HCT116 (cell line): ENCODE data around the gene KHK. TPM values are rescaled to one million over a fixed set of nuclear protein-coding genes. Genes with fewer than 3 reads are reported as not detected.
"Not testable (repeated sequence)": the region's sequence is repeated elsewhere in the genome, so short reads cannot be mapped to it uniquely, and the experiment has no call there.

ENCODE experiments used
- ATAC-seq: fragments of 200-7000 bp; cut with Tn5 transposase; 2 replicates; pipeline ENCODE4 v1.9.1; 2020; ENCODE audit warnings: mild to moderate bottlenecking, moderate library complexity
- BruUV-seq: library from RNA; stranded (reverse); fragments of 400-500 nt; replicated peaks from 2 replicates; lab custom pipeline; 2021; lab: Mats Ljungman, UMichigan
- CTCF ChIA-PET: fragments of 300-600 bp; sonication (Branson Sonifier 250); formaldehyde crosslinking; loops from one replicate; lab custom pipeline; 2021; ENCODE audit warnings: antibody characterized with exemption; lab: Charles Lee
- POLR2A ChIA-PET: fragments of 300-600, 350-600 bp; sonication (Branson Sonifier 250); formaldehyde crosslinking; loops from one replicate; lab custom pipeline; 2021; ENCODE audit warnings: antibody characterized with exemption; lab: Charles Lee
- RAD21 ChIA-PET, 2 experiments: fragments of 300-600 bp; sonication (Branson Sonifier 250); formaldehyde crosslinking; loops; one replicate each; lab custom pipeline; 2023; ENCODE audit warnings: low total read pairs in 2 of 2; ENCODE audit not compliant: uncharacterized antibody in 2 of 2, unreplicated experiment in 2 of 2, low non-redundant PET in 1 of 2; lab: Charles Lee
- DNase-seq: peaks from one replicate; pipeline ENCODE4 v3.0.0-alpha.2; 2010; ENCODE audit warnings: low read depth, low spot score
- H2AFZ ChIP-seq: fragments of 200-600 bp; shearing (Covaris generic), sonication (generic); 2 replicates; pipeline ENCODE4 v1.6.1; 2017; ENCODE audit warnings: low read depth, mixed run types, mixed read lengths, antibody characterized with exemption, low read length; ENCODE audit not compliant: poor library complexity, severe bottlenecking
- H3K27ac ChIP-seq: 2 replicates; pipeline ENCODE4 v1.5.1; 2012; ENCODE audit warnings: low read depth, low read length
- H3K27me3 ChIP-seq: fragments of 200-600 bp; sonication (generic); 2 replicates; pipeline ENCODE4 v1.6.1; 2016; ENCODE audit warnings: mixed run types, low read length, mixed read lengths; ENCODE audit not compliant: insufficient read depth
- H3K36me3 ChIP-seq, 2 experiments: fragments of 200-500 bp in 1 of 2; fragments of 200-600 bp in 1 of 2; sonication (Bioruptor generic) in 1 of 2; sonication (generic) in 1 of 2; 2 replicates each; pipeline versions ENCODE4 v1.5.1 to v1.6.1; 2014 to 2016; ENCODE audit warnings: low read length in 2 of 2, inconsistent platforms in 1 of 2, mixed read lengths in 1 of 2, mixed run types in 1 of 2; ENCODE audit not compliant: insufficient read depth in 2 of 2, control insufficient read depth in 1 of 2
- H3K4me1 ChIP-seq, 2 experiments: fragments of 200-600 bp in 1 of 2; sonication (generic) in 1 of 2; 2 replicates each; pipeline versions ENCODE4 v1.5.1 to v1.6.1; 2012 to 2017; ENCODE audit warnings: low read length in 2 of 2, inconsistent platforms in 1 of 2, mild to moderate bottlenecking in 1 of 2, mixed read lengths in 1 of 2, mixed run types in 1 of 2, moderate library complexity in 1 of 2; ENCODE audit not compliant: insufficient read depth in 2 of 2, control insufficient read depth in 1 of 2
- H3K4me2 ChIP-seq: fragments of 200-600 bp; sonication (generic); 2 replicates; pipeline ENCODE4 v1.6.1; 2017; ENCODE audit warnings: mixed run types, low read length, mixed read lengths
- H3K4me3 ChIP-seq, 2 experiments: fragments of 200-600 bp in 1 of 2; sonication (generic) in 1 of 2; replicated peaks in 1 of 2; 2 replicates each; pipeline ENCODE4 v1.5.1; 2011 to 2016; ENCODE audit warnings: low read length in 2 of 2, control low read depth in 1 of 2, low read depth in 1 of 2, mild to moderate bottlenecking in 1 of 2, mixed read lengths in 1 of 2, mixed run types in 1 of 2
- H3K79me2 ChIP-seq: fragments of 200-600 bp; sonication (generic); 2 replicates; pipeline ENCODE4 v1.6.1; 2017; ENCODE audit warnings: mild to moderate bottlenecking, mixed run types, low read length, moderate library complexity, mixed read lengths; ENCODE audit not compliant: insufficient read depth
- H3K9ac ChIP-seq: fragments of 200-600 bp; sonication (generic); 2 replicates; pipeline ENCODE4 v1.6.1; 2016; ENCODE audit warnings: low read length, mixed read lengths
- H3K9me2 ChIP-seq: fragments of 200-600 bp; sonication (generic), shearing (Covaris generic); 2 replicates; pipeline ENCODE4 v1.6.1; 2017; ENCODE audit warnings: mixed run types, mild to moderate bottlenecking, moderate library complexity; ENCODE audit not compliant: insufficient read depth
- H3K9me3 ChIP-seq, 2 experiments: fragments of 200-500 bp in 1 of 2; fragments of 200-600 bp in 1 of 2; sonication (Bioruptor generic) in 1 of 2; sonication (generic) in 1 of 2; 2 replicates each; pipeline ENCODE4 v1.6.1; 2014 to 2017; ENCODE audit warnings: low read length in 2 of 2, mixed read lengths in 2 of 2, inconsistent platforms in 1 of 2, low read depth in 1 of 2, mild to moderate bottlenecking in 1 of 2, mixed run types in 1 of 2, moderate library complexity in 1 of 2; ENCODE audit not compliant: control insufficient read depth in 1 of 2, insufficient read depth in 1 of 2
- H4K20me1 ChIP-seq: fragments of 200-600 bp; sonication (generic), shearing (Covaris generic); 2 replicates; pipeline ENCODE4 v1.6.1; 2017; ENCODE audit warnings: mixed run types, mild to moderate bottlenecking, moderate library complexity; ENCODE audit not compliant: insufficient read depth
- intact Hi-C: fragments of 100-400 bp; cut with micrococcal nuclease; formaldehyde crosslinking; loops from 2 replicates; pipeline ENCODE4 v1.10.0; 2022
- total RNA-seq: library from RNA; stranded (reverse); gene quantifications from one replicate; pipeline ENCODE4 v1.2.1, GENCODE V29; 2021; ENCODE audit not compliant: unreplicated experiment
- TF ChIP-seq, protein P1 (sequence below): IDR thresholded peaks from 2 replicates; pipeline ENCODE4 v1.6.1; 2012

KHK gene
- total RNA-seq, 1 experiment from 2014 or later = 6.7 TPM

DNA sequence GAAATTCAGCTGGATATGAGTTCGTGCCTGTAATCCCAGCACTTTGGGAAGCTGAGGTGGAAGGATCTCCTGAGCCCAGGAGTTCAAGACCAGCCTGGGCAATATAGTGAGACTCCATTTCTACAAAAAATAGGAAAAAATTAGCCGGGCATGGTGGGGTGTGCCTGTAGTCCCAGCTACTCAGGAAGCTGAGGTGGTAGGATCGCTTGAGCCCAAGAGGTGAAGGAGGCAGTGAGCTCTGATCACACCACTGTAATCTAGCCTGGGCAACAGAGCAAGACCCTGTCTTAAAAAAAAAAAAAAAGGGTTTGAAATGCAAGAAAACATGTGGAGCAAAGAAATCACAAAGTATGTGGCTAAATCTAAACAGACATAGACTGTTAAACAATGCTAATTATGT, 22.5 kb downstream of the KHK start:
- no TSS peak for BruUV-seq
- TF ChIP-seq, protein P1, sequence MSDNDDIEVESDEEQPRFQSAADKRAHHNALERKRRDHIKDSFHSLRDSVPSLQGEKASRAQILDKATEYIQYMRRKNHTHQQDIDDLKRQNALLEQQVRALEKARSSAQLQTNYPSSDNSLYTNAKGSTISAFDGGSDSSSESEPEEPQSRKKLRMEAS = no peak
- POLR2A ChIA-PET = no interaction called here

DNA sequence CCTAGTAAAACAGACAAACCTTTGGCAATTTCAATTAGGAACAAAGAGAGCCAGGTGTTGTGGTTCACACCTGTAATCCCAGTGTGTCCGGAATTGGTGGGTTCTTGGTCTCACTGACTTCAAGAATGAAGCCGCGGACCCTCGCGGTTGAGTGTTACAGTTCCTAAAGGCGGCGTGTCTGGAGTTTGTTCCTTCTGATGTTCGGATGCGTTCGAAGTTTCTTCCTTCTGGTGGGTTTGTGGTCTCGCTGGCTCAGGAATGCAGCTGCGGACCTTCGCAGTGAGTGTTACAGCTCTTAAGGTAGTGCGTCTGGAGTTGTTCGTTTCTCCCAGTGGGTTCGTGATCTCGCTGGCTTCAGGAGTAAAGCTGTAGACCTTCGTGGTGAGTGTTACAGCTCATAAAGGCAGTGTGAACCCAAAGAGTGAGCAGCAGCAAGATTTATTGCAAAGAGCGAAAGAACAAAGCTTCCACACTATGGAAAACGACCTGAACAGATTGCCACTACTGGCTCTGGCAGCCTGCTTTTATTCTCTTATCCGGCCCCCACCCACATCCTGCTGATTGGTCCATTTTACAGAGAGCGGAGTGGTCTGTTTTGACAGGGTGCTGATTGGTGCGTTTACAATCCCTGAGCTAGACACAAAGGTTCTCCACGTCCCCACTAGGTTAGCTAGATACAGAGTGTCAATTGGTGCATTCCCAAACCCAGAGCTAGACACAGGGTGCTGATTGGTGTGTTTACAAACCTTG, 24.2 kb downstream of the KHK start:
- H3K9me3 ChIP-seq, DNase-seq, H2AFZ ChIP-seq, H3K4me3 ChIP-seq, POLR2A ChIA-PET, H3K27ac ChIP-seq, H3K79me2 ChIP-seq, intact Hi-C loops, H3K4me1 ChIP-seq, H3K9me2 ChIP-seq, RAD21 ChIA-PET, H4K20me1 ChIP-seq, BruUV-seq, H3K4me2 ChIP-seq, H3K36me3 ChIP-seq, H3K9ac ChIP-seq, H3K27me3 ChIP-seq, ATAC-seq: not testable (repeated sequence)
- CTCF ChIA-PET = interaction anchor here (1.3 kb wide), 1 partner anchor 11 kb away, joined by 3 read pairs; no protein-coding TSS in a partner anchor

More for the DNA sequence above, 22.5 kb downstream of the KHK start:
- Histone ChIP-seq H3K4me3 (no peak overlapping the region), H3K9ac (no peak overlapping the region), H3K9me2 (no peaks in the 10 kb centered on the region), H4K20me1 (no peaks in the 10 kb centered on the region), H3K9me3 (no peaks in the 10 kb centered on the region), H2AFZ (no peak overlapping the region), H3K79me2 (no peaks in the 10 kb centered on the region), H3K27ac (no peak overlapping the region), H3K4me2 (no peak overlapping the region), H3K4me1 (no peaks in the 10 kb centered on the region), H3K27me3 (no peaks in the 10 kb centered on the region), H3K36me3 (no peaks in the 10 kb centered on the region)
- intact Hi-C loops = no loop called here
- no peak for ATAC-seq
- ChIA-PET CTCF (interaction anchor here (1.4 kb wide), 2 partner anchors 23 to 83 kb away, joined by 4 read pairs; partner anchors contain the start of gene KHK), RAD21 (no interaction called here)
- DNase-seq = no peak

DNA sequence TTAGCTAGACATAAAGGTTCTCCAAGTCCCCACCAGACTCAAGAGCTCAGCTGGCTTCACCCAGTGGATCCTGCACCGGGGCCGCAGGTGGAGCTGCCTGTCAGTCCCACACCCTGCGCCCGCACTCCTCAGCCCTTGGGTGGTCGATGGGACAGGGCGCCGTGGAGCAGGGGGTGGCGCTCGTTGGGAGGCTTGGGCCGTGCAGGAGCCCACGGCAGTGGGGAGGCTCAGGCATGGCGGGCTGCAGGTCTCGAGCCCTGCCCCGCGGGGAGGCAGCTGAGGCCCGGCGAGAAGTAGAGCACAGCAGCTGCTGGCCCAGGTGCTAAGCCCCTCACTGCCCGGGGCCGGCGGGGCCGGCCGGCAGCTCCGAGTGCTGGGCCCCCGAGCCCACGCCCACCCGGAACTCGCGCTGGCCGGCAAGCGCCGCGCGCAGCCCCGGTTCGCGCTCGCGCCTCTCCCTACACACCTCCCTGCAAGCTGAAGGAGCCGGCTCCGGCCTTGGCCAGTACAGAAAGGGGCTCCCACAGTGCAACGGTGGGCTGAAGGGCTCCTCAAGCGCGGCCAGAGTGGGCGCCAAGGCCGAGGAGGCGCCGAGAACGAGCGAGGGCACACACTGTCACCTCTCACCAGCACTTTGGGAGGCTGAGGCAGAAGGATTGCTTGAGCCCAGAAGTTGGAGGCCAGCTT, 25.0 kb downstream of the KHK start:
- H3K27ac ChIP-seq, intact Hi-C loops, H3K79me2 ChIP-seq, RAD21 ChIA-PET, H3K27me3 ChIP-seq, H3K4me1 ChIP-seq, H2AFZ ChIP-seq, DNase-seq, H3K9me2 ChIP-seq, ATAC-seq, H3K9ac ChIP-seq, H3K36me3 ChIP-seq, POLR2A ChIA-PET, H3K4me3 ChIP-seq, H4K20me1 ChIP-seq, H3K4me2 ChIP-seq, H3K9me3 ChIP-seq, BruUV-seq: not testable (repeated sequence)
- CTCF ChIA-PET = interaction anchor here (1.3 kb wide), 1 partner anchor 12 kb away, joined by 3 read pairs; no protein-coding TSS in a partner anchor
